Measurements from ENCODE around the gene UBE2V1.

DNA sequence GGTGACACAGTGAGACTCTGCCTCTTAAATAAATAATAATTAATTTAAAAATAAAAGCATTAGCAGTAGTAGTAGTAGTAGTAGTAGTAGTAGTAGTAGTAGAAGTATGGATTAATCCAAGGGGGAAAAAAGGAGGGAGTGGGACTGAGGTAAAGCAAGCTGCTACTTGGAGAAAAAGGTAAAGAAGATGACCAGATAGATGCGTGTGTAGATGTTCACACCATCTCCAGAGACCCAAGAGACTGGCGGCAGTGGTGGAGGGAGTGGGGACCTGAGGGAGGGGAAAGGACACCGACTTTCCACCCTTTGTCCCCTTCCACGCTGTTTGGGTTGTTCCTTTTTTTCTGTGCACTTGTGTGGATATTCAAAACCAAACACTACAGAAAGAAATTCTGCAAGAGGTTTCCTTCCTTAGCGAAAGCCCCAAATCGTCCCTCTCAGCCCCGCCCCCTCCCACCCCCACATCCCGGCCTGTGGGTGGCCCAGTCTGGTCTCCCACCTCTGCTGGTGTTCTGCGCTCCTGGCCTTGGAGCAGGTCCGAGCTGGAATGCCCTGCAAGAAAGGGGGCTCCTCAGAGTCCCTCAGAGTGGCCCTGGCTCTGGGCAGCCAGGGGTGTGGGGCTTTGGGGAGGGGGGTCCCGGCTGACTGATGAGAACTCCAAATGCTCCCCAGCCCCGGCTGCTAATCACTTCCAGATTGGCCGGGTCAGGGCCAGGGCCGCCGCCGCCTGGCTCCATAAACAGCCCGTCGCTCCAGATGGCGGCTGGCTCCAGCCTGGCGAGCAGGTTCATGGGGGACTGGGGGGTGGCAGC, 60.2 kb downstream of the UBE2V1 start:
- TF ChIP-seq EZH2 (optimal IDR thresholded peaks at IDR 0.05; ENCODE audit: low read depth, low read length) (no peak), CTCF (IDR thresholded peaks at IDR 0.05; ENCODE audit: low read length) (no peak), EZH2phosphoT487 (IDR thresholded peaks at IDR 0.05; ENCODE audit: low read length) (no peak)
